GM20000 (cell line): Measurements from ENCODE around the gene NKAP.

ENCODE experiments used
- DNase-seq: peaks from one replicate; pipeline ENCODE4 v3.0.0; 2012; ENCODE audit warnings: low spot score
- TF ChIP-seq, protein P1 (sequence below): IDR thresholded peaks from 2 replicates; pipeline ENCODE4 v1.5.1; 2012; ENCODE audit warnings: mild to moderate bottlenecking, control low read depth; ENCODE audit errors: extremely low read depth, missing control alignments

The NKAP gene

DNA sequence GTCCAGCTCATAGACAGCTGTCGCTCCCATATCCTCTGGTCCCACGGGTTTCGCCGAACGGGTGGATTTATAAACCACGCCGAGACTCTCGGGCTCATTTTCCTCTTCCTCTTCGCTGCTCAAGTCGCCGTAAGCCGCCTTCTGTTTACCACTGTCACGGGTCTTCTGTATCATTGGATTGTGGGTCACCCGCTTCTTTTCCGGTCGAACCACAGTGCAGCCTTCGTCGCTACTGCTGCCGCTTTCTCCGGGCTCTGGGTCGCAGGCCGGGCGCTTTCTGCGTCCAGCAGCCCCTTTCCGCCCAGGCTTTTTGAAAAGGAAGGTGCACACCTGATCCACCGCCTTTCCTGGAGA, 72.3 kb downstream of the NKAP start:
- TF ChIP-seq, protein P1, sequence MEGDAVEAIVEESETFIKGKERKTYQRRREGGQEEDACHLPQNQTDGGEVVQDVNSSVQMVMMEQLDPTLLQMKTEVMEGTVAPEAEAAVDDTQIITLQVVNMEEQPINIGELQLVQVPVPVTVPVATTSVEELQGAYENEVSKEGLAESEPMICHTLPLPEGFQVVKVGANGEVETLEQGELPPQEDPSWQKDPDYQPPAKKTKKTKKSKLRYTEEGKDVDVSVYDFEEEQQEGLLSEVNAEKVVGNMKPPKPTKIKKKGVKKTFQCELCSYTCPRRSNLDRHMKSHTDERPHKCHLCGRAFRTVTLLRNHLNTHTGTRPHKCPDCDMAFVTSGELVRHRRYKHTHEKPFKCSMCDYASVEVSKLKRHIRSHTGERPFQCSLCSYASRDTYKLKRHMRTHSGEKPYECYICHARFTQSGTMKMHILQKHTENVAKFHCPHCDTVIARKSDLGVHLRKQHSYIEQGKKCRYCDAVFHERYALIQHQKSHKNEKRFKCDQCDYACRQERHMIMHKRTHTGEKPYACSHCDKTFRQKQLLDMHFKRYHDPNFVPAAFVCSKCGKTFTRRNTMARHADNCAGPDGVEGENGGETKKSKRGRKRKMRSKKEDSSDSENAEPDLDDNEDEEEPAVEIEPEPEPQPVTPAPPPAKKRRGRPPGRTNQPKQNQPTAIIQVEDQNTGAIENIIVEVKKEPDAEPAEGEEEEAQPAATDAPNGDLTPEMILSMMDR, result no peak
- no peak for DNase-seq
